Trophoblast cell (in vitro differentiated cells and primary cell): ENCODE data around the gene APBA2.

ENCODE experiments used
- DNase-seq, 2 donors: peaks; one replicate each; pipeline ENCODE4 v3.0.0-alpha.2; 2016
- H2AFZ ChIP-seq: 2 replicates; pipeline ENCODE4 v1.6.1; 2013; ENCODE audit warnings: low read length, moderate library complexity, mild to moderate bottlenecking; ENCODE audit not compliant: insufficient read depth, poor library complexity
- H2AK5ac ChIP-seq: 2 replicates; pipeline ENCODE4 v1.6.1; 2013; ENCODE audit warnings: mild to moderate bottlenecking, low read length
- H2BK120ac ChIP-seq: 2 replicates; pipeline ENCODE4 v1.6.1; 2013; ENCODE audit warnings: low read length, mild to moderate bottlenecking, moderate library complexity; ENCODE audit not compliant: insufficient read depth, poor library complexity
- H2BK12ac ChIP-seq: 2 replicates; pipeline ENCODE4 v1.6.1; 2013; ENCODE audit warnings: mild to moderate bottlenecking, low read length, moderate library complexity
- H2BK5ac ChIP-seq: 2 replicates; pipeline ENCODE4 v1.6.1; 2013; ENCODE audit warnings: low read length, low read depth, moderate library complexity, mild to moderate bottlenecking; ENCODE audit not compliant: poor library complexity
- H3K14ac ChIP-seq: 2 replicates; pipeline ENCODE4 v1.6.1; 2013; ENCODE audit warnings: mild to moderate bottlenecking, low read length
- H3K18ac ChIP-seq: 2 replicates; pipeline ENCODE4 v1.6.1; 2013; ENCODE audit warnings: mild to moderate bottlenecking, low read length
- H3K23ac ChIP-seq: 2 replicates; pipeline ENCODE4 v1.6.1; 2013; ENCODE audit warnings: low read length
- H3K27ac ChIP-seq: 2 replicates; pipeline ENCODE4 v1.5.1; 2013; ENCODE audit warnings: low read depth, mild to moderate bottlenecking, inconsistent platforms, low read length, moderate library complexity
- H3K27me3 ChIP-seq: 2 replicates; pipeline ENCODE4 v1.6.1; 2013; ENCODE audit warnings: inconsistent platforms, mild to moderate bottlenecking, low read length, moderate library complexity; ENCODE audit not compliant: insufficient read depth
- H3K36me3 ChIP-seq, 2 experiments: 1 replicate in 1 of 2; 2 replicates in 1 of 2; pipeline ENCODE4 v1.6.1; 2013; ENCODE audit warnings: low read length in 2 of 2, mild to moderate bottlenecking in 2 of 2, moderate library complexity in 1 of 2; ENCODE audit not compliant: insufficient read depth in 2 of 2, control insufficient read depth in 1 of 2
- H3K4ac ChIP-seq: 2 replicates; pipeline ENCODE4 v1.6.1; 2013; ENCODE audit warnings: low read depth, mild to moderate bottlenecking, low read length, moderate library complexity
- H3K4me1 ChIP-seq, 2 experiments: 1 replicate in 1 of 2; 2 replicates in 1 of 2; pipeline ENCODE4 v1.6.1; 2013; ENCODE audit warnings: low read length in 2 of 2, mild to moderate bottlenecking in 2 of 2, moderate library complexity in 1 of 2; ENCODE audit not compliant: insufficient read depth in 2 of 2, control insufficient read depth in 1 of 2
- H3K4me2 ChIP-seq: 2 replicates; pipeline ENCODE4 v1.6.1; 2013; ENCODE audit warnings: inconsistent platforms, mild to moderate bottlenecking, low read length, moderate library complexity
- H3K4me3 ChIP-seq: 2 replicates; pipeline ENCODE4 v1.5.1; 2013; ENCODE audit warnings: mild to moderate bottlenecking, low read depth, low read length, inconsistent platforms
- H3K79me1 ChIP-seq: one replicate; pipeline ENCODE4 v1.6.1; 2013; ENCODE audit warnings: low read length
- H3K79me2 ChIP-seq: 2 replicates; pipeline ENCODE4 v1.6.1; 2013; ENCODE audit warnings: low read length, mild to moderate bottlenecking; ENCODE audit not compliant: control insufficient read depth, insufficient read depth, poor library complexity
- H3K9ac ChIP-seq: 2 replicates; pipeline ENCODE4 v1.6.1; 2013; ENCODE audit warnings: mild to moderate bottlenecking, low read length
- H3K9me3 ChIP-seq: 2 replicates; pipeline ENCODE4 v1.6.1; 2013; ENCODE audit warnings: low read depth, mild to moderate bottlenecking, control low read depth, inconsistent platforms, low read length; ENCODE audit not compliant: insufficient read depth
- H4K12ac ChIP-seq: 2 replicates; pipeline ENCODE4 v1.6.1; 2013; ENCODE audit warnings: low read depth, mild to moderate bottlenecking, low read length, moderate library complexity
- H4K8ac ChIP-seq: 2 replicates; pipeline ENCODE4 v1.6.1; 2013; ENCODE audit warnings: low read depth, mild to moderate bottlenecking, low read length, moderate library complexity
- H4K91ac ChIP-seq: one replicate; pipeline ENCODE4 v1.6.1; 2013; ENCODE audit warnings: low read depth, mild to moderate bottlenecking, low read length, moderate library complexity
- WGBS: extraction: QIAGEN DNeasy Blood & Tissue Kit; methylation state at CpG from one replicate; pipeline ENCODE4 v1.1.7; 2013; ENCODE audit warnings: missing lambda C conversion rate; ENCODE audit not compliant: insufficient read length, insufficient coverage; ENCODE audit errors: extremely low coverage; 5-methylcytosine and 5-hydroxymethylcytosine counted together

Gene APBA2

DNA sequence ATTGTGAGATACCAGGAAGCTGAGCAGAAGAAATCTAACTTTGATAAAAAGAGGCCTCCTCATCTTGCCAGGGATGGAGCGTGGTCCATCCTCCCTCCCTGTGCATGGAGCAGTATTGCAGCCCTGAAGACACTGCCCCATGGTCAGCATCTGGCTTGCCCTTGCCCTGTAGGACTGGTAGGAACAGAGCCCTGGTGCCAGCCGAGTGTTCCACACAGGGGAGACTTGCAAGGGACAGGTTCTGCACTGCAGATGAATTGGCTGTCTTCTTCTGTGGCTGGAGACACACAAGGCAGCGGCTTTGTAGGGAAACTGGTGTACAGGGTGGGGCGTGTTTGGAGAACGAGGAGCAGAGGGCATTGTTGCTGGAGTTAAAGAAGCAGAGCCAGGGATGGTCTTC lies 110.5 kb downstream of the APBA2 start:
- WGBS, result no CpG with 5 or more reads among the region's 5 CpGs

DNA sequence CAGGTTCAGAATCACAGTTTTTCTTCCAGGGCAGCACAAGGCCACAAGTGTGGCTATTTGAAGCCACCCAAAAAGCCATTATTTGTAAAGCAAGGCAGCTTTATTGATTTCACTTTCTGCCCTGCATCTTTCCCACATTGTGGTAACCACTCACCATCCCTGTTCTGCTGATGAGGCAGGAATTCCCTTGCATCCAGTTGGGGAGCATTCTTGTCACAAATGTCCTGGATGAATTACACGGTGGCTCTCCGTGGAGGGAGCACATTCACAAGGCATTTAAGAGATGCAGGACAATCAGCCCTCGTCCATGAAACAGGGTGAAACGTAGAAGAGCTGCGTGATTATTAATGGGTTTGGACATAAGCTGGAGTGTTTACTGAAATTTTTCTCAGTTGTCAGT lies 111.2 kb downstream of the APBA2 start:
- H3K4ac ChIP-seq, result no peak overlapping the region
- H3K9ac ChIP-seq, result no peak overlapping the region
- H2BK120ac ChIP-seq, result no peak overlapping the region
- no peaks in the 10 kb centered on the region for H3K79me2 ChIP-seq
- H3K27ac ChIP-seq, result no peak overlapping the region
- no peak overlapping the region for H4K91ac ChIP-seq
- H3K4me3 ChIP-seq, result no peak overlapping the region
- no peak overlapping the region for H2BK5ac ChIP-seq
- H3K27me3 ChIP-seq, result no peaks in the 10 kb centered on the region
- H4K8ac ChIP-seq, result no peak overlapping the region
- WGBS, result no CpG with 5 or more reads among the region's 5 CpGs
- DNase-seq, result no peak
- no peaks in the 10 kb centered on the region for H3K36me3 ChIP-seq
- H2AFZ ChIP-seq, result no peak overlapping the region
- H3K4me1 ChIP-seq, result peaks cover 0 to 2% of the 10 kb centered on the region in 2 experiments
- H3K14ac ChIP-seq, result no peak overlapping the region
- no peak overlapping the region for H3K4me2 ChIP-seq
- H3K23ac ChIP-seq, result no peak overlapping the region
- H2BK12ac ChIP-seq, result no peak overlapping the region
- H4K12ac ChIP-seq, result no peak overlapping the region
- H2AK5ac ChIP-seq, result no peak overlapping the region
- no peak overlapping the region for H3K18ac ChIP-seq
- no peaks in the 10 kb centered on the region for H3K79me1 ChIP-seq
- H3K9me3 ChIP-seq, result no peaks in the 10 kb centered on the region

More for the DNA sequence above, 110.5 kb downstream of the APBA2 start:
- Histone ChIP-seq H3K18ac (no peak overlapping the region), H3K4ac (no peak overlapping the region), H3K79me2 (no peaks in the 10 kb centered on the region), H2BK5ac (no peak overlapping the region), H4K8ac (no peak overlapping the region), H3K36me3 (no peaks in the 10 kb centered on the region), H4K12ac (no peak overlapping the region), H2AK5ac (no peak overlapping the region), H3K4me3 (no peak overlapping the region), H3K9me3 (no peaks in the 10 kb centered on the region), H2BK12ac (no peak overlapping the region), H2BK120ac (no peak overlapping the region), H3K4me1 (peaks cover 0 to 5% of the 10 kb centered on the region in 2 experiments), H3K23ac (no peak overlapping the region), H3K27ac (no peak overlapping the region), H3K4me2 (no peak overlapping the region), H3K9ac (no peak overlapping the region), H3K14ac (no peak overlapping the region), H3K27me3 (no peaks in the 10 kb centered on the region), H3K79me1 (no peaks in the 10 kb centered on the region), H2AFZ (no peak overlapping the region), H4K91ac (no peak overlapping the region)
- DNase-seq, result no peak

DNA sequence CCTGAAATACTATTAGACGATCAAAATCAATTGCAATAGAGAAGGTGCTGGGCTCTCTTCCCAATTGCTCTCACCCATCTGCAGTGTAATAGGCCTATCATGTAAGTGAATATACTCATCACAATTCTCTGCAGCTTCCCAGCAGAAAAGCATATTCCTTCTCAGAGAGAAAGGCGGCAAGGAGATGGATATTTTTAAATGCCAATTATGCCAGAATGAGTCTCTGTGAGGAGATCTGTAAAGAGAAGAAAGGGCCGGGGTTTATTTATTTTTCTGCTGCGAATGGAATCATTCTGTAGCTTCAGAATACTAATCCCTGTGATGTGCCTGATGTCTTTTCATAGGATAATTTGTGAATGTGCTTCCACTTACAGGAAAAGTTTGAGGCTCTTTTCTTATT lies 112.0 kb downstream of the APBA2 start:
- no peaks in the 10 kb centered on the region for H3K9me3 ChIP-seq
- no peak overlapping the region for H4K8ac ChIP-seq
- H3K27ac ChIP-seq, result no peak overlapping the region
- H3K4me1 ChIP-seq, result peaks cover 0 to 2% of the 10 kb centered on the region in 2 experiments
- no peaks in the 10 kb centered on the region for H3K27me3 ChIP-seq
- H3K36me3 ChIP-seq, result no peaks in the 10 kb centered on the region
- H4K12ac ChIP-seq, result no peak overlapping the region
- H2BK12ac ChIP-seq, result no peak overlapping the region
- H2AFZ ChIP-seq, result no peak overlapping the region
- no peak overlapping the region for H2AK5ac ChIP-seq
- H3K79me1 ChIP-seq, result no peaks in the 10 kb centered on the region
- no peak overlapping the region for H3K18ac ChIP-seq
- H3K79me2 ChIP-seq, result no peaks in the 10 kb centered on the region
- no peak overlapping the region for H2BK5ac ChIP-seq
- WGBS, result no CpG with 5 or more reads among the region's 4 CpGs
- H4K91ac ChIP-seq, result no peak overlapping the region
- H3K4me2 ChIP-seq, result no peak overlapping the region
- no peak overlapping the region for H3K4ac ChIP-seq
- H3K14ac ChIP-seq, result no peak overlapping the region
- H3K9ac ChIP-seq, result no peak overlapping the region
- no peak overlapping the region for H2BK120ac ChIP-seq
- DNase-seq, result no peak
- H3K23ac ChIP-seq, result no peak overlapping the region
- no peak overlapping the region for H3K4me3 ChIP-seq

DNA sequence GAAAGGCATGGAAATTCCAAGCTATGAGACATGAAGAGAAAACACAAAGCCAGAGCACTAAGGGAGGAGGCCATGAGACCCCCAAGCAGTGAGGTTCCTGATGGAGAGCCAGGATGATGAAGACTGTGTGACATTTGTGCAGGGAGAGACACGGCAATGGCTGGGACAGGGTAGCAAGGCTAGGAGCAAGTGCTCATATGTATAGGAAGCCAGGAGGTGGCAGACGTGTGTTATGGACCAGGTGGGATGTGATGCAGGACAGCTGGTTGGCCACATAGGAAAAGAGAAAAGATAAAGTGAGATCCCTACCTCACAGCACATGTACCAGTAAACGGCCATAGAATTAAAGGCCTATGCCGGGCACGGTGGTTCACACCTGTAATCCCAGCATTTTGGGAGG lies 112.7 kb downstream of the APBA2 start:
- H3K27me3 ChIP-seq, result no peaks in the 10 kb centered on the region
- H2AFZ ChIP-seq, result no peak overlapping the region
- no peak overlapping the region for H4K12ac ChIP-seq
- H3K9me3 ChIP-seq, result peaks cover 2% of the 10 kb centered on the region
- no peak overlapping the region for H2AK5ac ChIP-seq
- H3K14ac ChIP-seq, result no peak overlapping the region
- H3K23ac ChIP-seq, result no peak overlapping the region
- H4K91ac ChIP-seq, result no peak overlapping the region
- no peaks in the 10 kb centered on the region for H3K79me2 ChIP-seq
- DNase-seq, result peak in 1 of 2 donors; percentile 38
- no peaks in the 10 kb centered on the region for H3K79me1 ChIP-seq
- H3K18ac ChIP-seq, result no peak overlapping the region
- H3K4ac ChIP-seq, result no peak overlapping the region
- no peaks in the 10 kb centered on the region for H3K4me1 ChIP-seq
- no peak overlapping the region for H2BK120ac ChIP-seq
- no peak overlapping the region for H4K8ac ChIP-seq
- H3K36me3 ChIP-seq, result no peaks in the 10 kb centered on the region
- no CpG with 5 or more reads among the region's 5 CpGs for WGBS
- no peak overlapping the region for H3K4me2 ChIP-seq
- H3K4me3 ChIP-seq, result no peak overlapping the region
- no peak overlapping the region for H3K27ac ChIP-seq
- H2BK5ac ChIP-seq, result no peak overlapping the region
- H2BK12ac ChIP-seq, result no peak overlapping the region
- H3K9ac ChIP-seq, result no peak overlapping the region
